Esophagus muscularis mucosa (tissue), 4 donors: Measurements from ENCODE around the gene WFDC12. TPM values are rescaled to one million over a fixed set of nuclear protein-coding genes. Genes with fewer than 3 reads are reported as not detected.
A peak's percentile ranks its signal among the peaks of the same experiment; 100 is the strongest.

Experiments used
- DNase-seq: peaks from one replicate; pipeline ENCODE4 v3.0.0-alpha.2; 2017; ENCODE audit errors: extremely low spot score
- H3K27ac ChIP-seq, 4 donors: fragments of 200-600 bp; sonication (generic); replicated peaks in 1 of 4; 1 replicate in 3 of 4; 2 replicates in 1 of 4; pipeline ENCODE4 v1.5.1; 2016 to 2019; ENCODE audit warnings: mild to moderate bottlenecking in 1 of 4
- H3K27me3 ChIP-seq, 4 donors: fragments of 200-600 bp; sonication (generic); one replicate each; pipeline versions ENCODE4 v1.5.1 to v1.6.0; 2016 to 2019
- H3K36me3 ChIP-seq, 4 donors: fragments of 200-600 bp; sonication (generic); one replicate each; pipeline ENCODE4 v1.5.1; 2016 to 2019
- H3K4me1 ChIP-seq, 4 donors: fragments of 200-600 bp; sonication (generic); one replicate each; pipeline ENCODE4 v1.5.1; 2016 to 2019
- H3K4me3 ChIP-seq, 4 donors: fragments of 200-600 bp; sonication (generic); 1 replicate in 2 of 4; 2 replicates in 2 of 4; pipeline ENCODE4 v1.5.1; 2016 to 2019; ENCODE audit warnings: mild to moderate bottlenecking in 4 of 4, moderate library complexity in 1 of 4
- H3K9me3 ChIP-seq, 4 donors: fragments of 200-600 bp; sonication (generic); 1 replicate in 3 of 4; 2 replicates in 1 of 4; pipeline ENCODE4 v1.5.1; 2016 to 2019
- CTCF ChIP-seq, 3 experiments: fragments of 200-600 bp in 2 of 3; fragments of 450-650 bp in 1 of 3; sonication (generic) in 2 of 3; IDR thresholded peaks; one replicate each; pipeline ENCODE4 v1.5.1; 2017 to 2019; ENCODE audit warnings: antibody characterized with exemption in 3 of 3, mild to moderate bottlenecking in 2 of 3, moderate library complexity in 1 of 3
- EP300 ChIP-seq: sonication (generic); formaldehyde crosslinking; IDR thresholded peaks from one replicate; pipeline ENCODE4 v1.6.1; 2017; ENCODE audit warnings: antibody characterized with exemption
- POLR2A ChIP-seq: fragments of 450-650 bp; IDR thresholded peaks from one replicate; pipeline ENCODE4 v1.6.1; 2017; ENCODE audit warnings: antibody characterized with exemption, moderate library complexity, mild to moderate bottlenecking, low read depth
- POLR2AphosphoS5 ChIP-seq, 2 donors: sonication (generic); formaldehyde crosslinking; IDR thresholded peaks; one replicate each; pipeline ENCODE4 v1.6.1; 2017; ENCODE audit warnings: antibody characterized with exemption in 2 of 2
- WGBS: methylation state at CpG from one replicate; pipeline ENCODE4 v1.1.5; 2018; 5-methylcytosine and 5-hydroxymethylcytosine counted together
- intact Hi-C: fragments of 100-400 bp; cut with DNase I; formaldehyde crosslinking; loops from one replicate; pipeline ENCODE4 v1.15.1; 2023
- total RNA-seq, 4 donors: library from RNA; depleted of rRNA; stranded (reverse); fragments of >200 nt; gene quantifications; one replicate each; pipeline versions ENCODE4 v1.1.0 to v1.2.1, GENCODE V29; 2016

The WFDC12 gene
- total RNA-seq, 4 donors from 2014 or later, result not detected

GRCh38 chr20:45136911-45137310, 12.6 kb upstream of the WFDC12 start:
- no peaks in the 10 kb centered on the region for H3K36me3 ChIP-seq
- no peaks in the 10 kb centered on the region for H3K4me1 ChIP-seq
- no peak overlapping the region for H3K4me3 ChIP-seq
- no peak for DNase-seq
- peaks cover 0 to 6% (median 0%) of the 10 kb centered on the region in 4 donors for H3K9me3 ChIP-seq
- 47% methylated on average over 2 of the region's 2 CpGs for WGBS
- TF ChIP-seq POLR2A, result no peak
- TF ChIP-seq EP300, result no peak
- TF ChIP-seq POLR2AphosphoS5 (IDR thresholded peaks at IDR 0.05), result no peak
- no peak for TF ChIP-seq CTCF (IDR thresholded peaks at IDR 0.05)
- H3K27me3 ChIP-seq, result peaks cover 0 to 42% (median 0%) of the 10 kb centered on the region in 4 donors
- intact Hi-C loops, result no loop called here
- H3K27ac ChIP-seq, result no peak overlapping the region

DNA sequence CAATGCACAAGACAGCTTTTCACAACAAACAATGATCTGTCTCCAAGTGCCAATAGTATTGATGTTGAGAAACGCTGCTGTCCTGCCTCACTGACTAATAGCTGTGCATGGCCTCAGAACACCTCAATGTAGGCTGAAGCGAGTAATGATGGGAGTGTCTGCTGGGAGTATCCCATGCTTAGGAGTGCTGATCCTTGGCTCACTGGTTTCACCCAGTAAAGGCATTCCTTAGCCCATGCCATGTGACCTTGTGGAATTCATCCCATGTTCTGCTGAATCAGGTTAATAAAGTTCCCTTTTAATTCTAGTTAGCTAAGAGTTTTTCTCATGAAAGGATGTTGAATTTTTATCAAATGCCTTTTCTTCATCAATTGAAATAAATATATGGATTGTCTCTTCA, 3.8 kb upstream of the WFDC12 start:
- DNase-seq, result peak; percentile 45
- Histone ChIP-seq H3K4me3 (no peak overlapping the region), H3K36me3 (no peaks in the 10 kb centered on the region), H3K9me3 (no peaks in the 10 kb centered on the region), H3K27ac (no peak overlapping the region), H3K27me3 (peaks cover 0 to 26% (median 0%) of the 10 kb centered on the region in 4 donors), H3K4me1 (no peaks in the 10 kb centered on the region)
- intact Hi-C loops, result no loop called here
- WGBS, result 71% methylated on average over 2 of the region's 2 CpGs
- TF ChIP-seq POLR2AphosphoS5 (IDR thresholded peaks at IDR 0.05), result no peak
- TF ChIP-seq CTCF (IDR thresholded peaks at IDR 0.05), result no peak
- no peak for TF ChIP-seq EP300
- TF ChIP-seq POLR2A, result no peak

- Histone ChIP-seq H3K9me3 (peaks cover 0 to 3% (median 0%) of the 10 kb centered on the region in 4 donors), H3K27me3 (peaks cover 0 to 37% (median 0%) of the 10 kb centered on the region in 4 donors), H3K27ac (no peak overlapping the region), H3K4me3 (no peak overlapping the region), H3K36me3 (no peaks in the 10 kb centered on the region), H3K4me1 (no peaks in the 10 kb centered on the region)
- TF ChIP-seq POLR2A (no peak), POLR2AphosphoS5 (IDR thresholded peaks at IDR 0.05) (no peak), EP300 (no peak), CTCF (IDR thresholded peaks at IDR 0.05) (no peak)
- peak; percentile 37 for DNase-seq
- intact Hi-C loops, result no loop called here
- 95% methylated on average over 2 of the region's 2 CpGs for WGBS
These were observed 2.9 kb downstream of the WFDC12 start for GRCh38 chr20:45121388-45121787.

DNA sequence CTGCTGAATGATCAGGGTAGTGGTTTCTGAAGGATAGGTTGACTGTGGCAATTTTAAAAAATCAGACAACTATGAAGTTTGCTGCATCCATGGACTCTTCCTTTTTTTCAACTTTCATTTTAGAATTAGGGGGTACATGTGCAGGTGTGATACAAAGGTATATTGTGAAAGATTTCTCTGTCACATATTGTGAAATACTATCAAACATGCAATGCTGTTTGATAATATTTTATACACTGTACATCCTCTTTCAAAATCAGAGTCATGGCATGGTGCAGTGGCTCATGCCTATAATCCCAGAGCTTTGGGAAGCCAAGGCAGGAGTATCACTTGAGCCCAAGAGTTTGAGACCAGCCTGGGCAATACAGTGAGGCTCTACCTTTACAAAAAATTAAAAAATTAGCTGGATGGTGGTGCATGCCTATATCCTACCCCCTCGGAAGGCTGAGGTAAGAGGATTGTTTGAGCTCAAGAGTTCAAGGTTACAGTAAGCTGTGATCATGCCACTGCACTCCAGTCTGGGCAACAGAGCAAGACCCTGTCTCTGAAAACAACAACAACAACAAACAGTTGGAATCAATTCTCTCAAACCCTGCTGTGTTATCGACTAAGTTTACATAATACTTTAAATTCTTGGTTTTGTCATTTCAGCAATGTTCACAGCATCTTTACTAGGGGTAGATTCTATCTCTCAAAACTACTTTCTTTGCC, 4.6 kb downstream of the WFDC12 start:
- Histone ChIP-seq H3K4me1 (no peaks in the 10 kb centered on the region), H3K27ac (no peak overlapping the region), H3K27me3 (peaks cover 0 to 50% (median 0%) of the 10 kb centered on the region in 4 donors), H3K36me3 (no peaks in the 10 kb centered on the region), H3K4me3 (no peak overlapping the region), H3K9me3 (peaks cover 0 to 3% (median 0%) of the 10 kb centered on the region in 4 donors)
- peak; percentile 34 for DNase-seq
- WGBS, result 79% methylated on average over 2 of the region's 2 CpGs
- no peak for TF ChIP-seq EP300
- TF ChIP-seq CTCF (IDR thresholded peaks at IDR 0.05), result no peak
- TF ChIP-seq POLR2AphosphoS5 (IDR thresholded peaks at IDR 0.05), result no peak
- no peak for TF ChIP-seq POLR2A
- intact Hi-C loops, result no loop called here
